KMS-11 (cell line): Measurements from ENCODE around the gene RFTN1.

Experiments
- H2AFZ ChIP-seq: fragments of 200-600 bp; sonication (generic); 2 replicates; pipeline ENCODE4 v1.6.1; 2016; ENCODE audit warnings: antibody characterized with exemption, mixed run types, low read depth
- H3K27ac ChIP-seq: fragments of 200-600 bp; sonication (generic); 2 replicates; pipeline ENCODE4 v1.6.1; 2016; ENCODE audit warnings: mild to moderate bottlenecking, mixed run types
- H3K27me3 ChIP-seq: fragments of 200-600 bp; sonication (generic); 2 replicates; pipeline ENCODE4 v1.6.1; 2017; ENCODE audit warnings: mild to moderate bottlenecking, low read depth, mixed run types, moderate library complexity; ENCODE audit not compliant: insufficient read depth
- H3K36me3 ChIP-seq: fragments of 200-600 bp; sonication (generic); 2 replicates; pipeline ENCODE4 v1.6.1; 2017; ENCODE audit warnings: mild to moderate bottlenecking, mixed run types; ENCODE audit not compliant: insufficient read depth
- H3K4me1 ChIP-seq: fragments of 200-600 bp; sonication (generic); 2 replicates; pipeline ENCODE4 v1.6.1; 2016; ENCODE audit warnings: mild to moderate bottlenecking, low read depth, mixed run types; ENCODE audit not compliant: poor library complexity, severe bottlenecking
- H3K4me2 ChIP-seq: fragments of 200-600 bp; sonication (generic); 2 replicates; pipeline ENCODE4 v1.7.0; 2016; ENCODE audit warnings: mild to moderate bottlenecking, mixed run types
- H3K4me3 ChIP-seq: fragments of 200-600 bp; sonication (generic); IDR thresholded peaks from 2 replicates; pipeline ENCODE4 v1.6.1; 2017; ENCODE audit warnings: low read depth, low read length, mixed read lengths; ENCODE audit not compliant: insufficient read depth
- H3K79me2 ChIP-seq: fragments of 200-600 bp; sonication (generic); 2 replicates; pipeline ENCODE4 v1.6.1; 2016; ENCODE audit warnings: low read depth, mixed run types; ENCODE audit not compliant: insufficient read depth
- H3K9ac ChIP-seq: fragments of 200-600 bp; sonication (generic); 2 replicates; pipeline ENCODE4 v1.6.1; 2016; ENCODE audit warnings: mild to moderate bottlenecking, mixed run types
- H4K20me1 ChIP-seq: fragments of 200-600 bp; sonication (generic); 2 replicates; pipeline ENCODE4 v1.6.1; 2016; ENCODE audit warnings: mild to moderate bottlenecking, mixed run types; ENCODE audit not compliant: insufficient read depth
- TF ChIP-seq, protein P1 (sequence below): fragments of 200-600 bp; sonication (generic); conservative IDR thresholded peaks from 2 replicates; pipeline ENCODE4 v1.6.1; 2017; ENCODE audit warnings: low read depth, mild to moderate bottlenecking, antibody characterized with exemption, low read length, moderate library complexity, mixed read lengths

The RFTN1 gene

DNA sequence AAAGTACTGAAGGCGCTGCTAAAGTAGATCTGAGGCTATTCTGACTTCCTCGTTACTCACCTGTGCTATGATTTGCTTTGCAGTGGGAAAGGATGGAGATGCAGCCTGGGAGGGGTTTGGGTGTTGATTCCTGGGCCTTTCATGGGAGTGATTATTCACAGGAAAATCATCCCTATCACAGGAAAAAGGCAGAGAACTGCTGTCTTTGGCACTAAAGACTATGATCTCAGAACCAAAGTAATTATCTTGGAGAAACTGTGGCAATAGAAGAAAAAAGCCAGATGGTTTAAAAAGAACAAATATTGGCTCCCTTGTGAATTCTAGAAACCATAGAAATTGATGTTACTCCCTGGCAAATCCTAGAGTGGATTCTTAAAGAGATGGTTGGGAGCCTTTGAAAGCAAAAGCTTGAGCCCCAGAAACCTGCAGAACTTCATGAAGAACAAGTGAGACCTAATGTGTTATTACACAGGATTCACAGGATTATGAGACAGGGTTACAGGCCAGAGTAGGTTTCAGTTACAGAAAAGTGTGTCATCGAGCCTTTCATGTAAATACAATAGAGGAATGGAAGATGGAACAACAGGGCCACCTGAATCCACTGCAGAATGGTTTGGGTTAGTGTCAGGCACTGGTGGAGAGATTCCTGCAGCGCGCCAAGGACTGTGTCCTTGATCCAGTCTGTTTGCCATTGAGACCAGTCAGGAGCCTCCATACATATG lies 162.7 kb downstream of the RFTN1 start:
- TF ChIP-seq, protein P1, sequence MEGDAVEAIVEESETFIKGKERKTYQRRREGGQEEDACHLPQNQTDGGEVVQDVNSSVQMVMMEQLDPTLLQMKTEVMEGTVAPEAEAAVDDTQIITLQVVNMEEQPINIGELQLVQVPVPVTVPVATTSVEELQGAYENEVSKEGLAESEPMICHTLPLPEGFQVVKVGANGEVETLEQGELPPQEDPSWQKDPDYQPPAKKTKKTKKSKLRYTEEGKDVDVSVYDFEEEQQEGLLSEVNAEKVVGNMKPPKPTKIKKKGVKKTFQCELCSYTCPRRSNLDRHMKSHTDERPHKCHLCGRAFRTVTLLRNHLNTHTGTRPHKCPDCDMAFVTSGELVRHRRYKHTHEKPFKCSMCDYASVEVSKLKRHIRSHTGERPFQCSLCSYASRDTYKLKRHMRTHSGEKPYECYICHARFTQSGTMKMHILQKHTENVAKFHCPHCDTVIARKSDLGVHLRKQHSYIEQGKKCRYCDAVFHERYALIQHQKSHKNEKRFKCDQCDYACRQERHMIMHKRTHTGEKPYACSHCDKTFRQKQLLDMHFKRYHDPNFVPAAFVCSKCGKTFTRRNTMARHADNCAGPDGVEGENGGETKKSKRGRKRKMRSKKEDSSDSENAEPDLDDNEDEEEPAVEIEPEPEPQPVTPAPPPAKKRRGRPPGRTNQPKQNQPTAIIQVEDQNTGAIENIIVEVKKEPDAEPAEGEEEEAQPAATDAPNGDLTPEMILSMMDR, result no peak

DNA sequence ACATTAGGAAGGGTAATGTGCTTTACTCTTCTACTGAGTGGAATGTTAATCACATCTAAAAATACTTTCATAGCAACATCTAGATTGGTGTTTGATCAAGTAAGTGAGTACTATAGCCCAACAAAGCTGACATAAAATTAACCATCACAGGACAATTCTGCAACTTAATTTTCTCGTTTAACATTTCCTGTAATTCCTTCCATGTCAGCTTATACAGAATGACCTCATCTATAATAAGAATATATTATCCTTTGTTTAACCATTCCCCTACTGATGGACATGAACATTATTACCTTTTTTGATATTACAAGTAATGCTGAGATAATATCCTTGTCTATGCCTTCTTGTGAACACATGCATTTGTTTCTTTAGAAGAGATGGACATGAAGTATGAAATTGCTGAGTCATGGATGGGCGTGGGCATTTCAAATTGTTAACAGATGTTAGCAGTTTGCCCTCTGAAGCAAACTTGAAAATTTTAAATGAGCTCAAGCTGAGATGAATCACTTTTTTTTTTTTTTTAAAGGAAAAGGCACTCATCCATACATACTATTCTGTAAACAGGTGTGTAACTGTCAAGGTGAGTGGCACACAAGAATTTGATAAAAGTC lies 163.4 kb downstream of the RFTN1 start:
- Histone ChIP-seq H3K9ac (no peak overlapping the region), H3K4me3 (no peak overlapping the region), H3K27ac (no peak overlapping the region)

More for the DNA sequence above, 162.7 kb downstream of the RFTN1 start:
- no peaks in the 10 kb centered on the region for H3K27me3 ChIP-seq
- no peak overlapping the region for H3K27ac ChIP-seq
- no peaks in the 10 kb centered on the region for H3K36me3 ChIP-seq
- H2AFZ ChIP-seq, result no peak overlapping the region
- H4K20me1 ChIP-seq, result no peaks in the 10 kb centered on the region
- no peak overlapping the region for H3K4me2 ChIP-seq
- no peaks in the 10 kb centered on the region for H3K79me2 ChIP-seq
- H3K4me3 ChIP-seq, result no peak overlapping the region
- H3K9ac ChIP-seq, result no peak overlapping the region
- H3K4me1 ChIP-seq, result no peaks in the 10 kb centered on the region

DNA sequence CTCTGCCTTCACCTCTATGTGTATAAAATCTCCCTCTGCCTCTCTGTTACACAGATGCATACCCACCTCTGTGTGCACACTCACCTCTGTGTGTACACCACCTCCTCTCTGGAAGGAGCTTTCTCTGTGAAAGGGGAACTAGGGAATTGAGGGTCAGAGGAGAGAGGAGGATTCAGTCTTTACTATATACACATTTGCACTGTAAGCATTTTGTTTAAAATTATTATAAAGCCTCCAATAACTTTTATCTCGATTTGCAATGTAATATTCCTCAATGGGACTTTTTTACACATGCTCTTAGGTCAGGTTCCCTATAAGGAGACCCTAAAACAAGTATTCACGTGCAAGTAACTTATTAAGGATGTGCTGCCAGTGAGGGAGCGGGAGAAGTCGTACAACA lies 166.0 kb downstream of the RFTN1 start:
- TF ChIP-seq, protein P1, result no peak
- H3K4me1 ChIP-seq, result no peaks in the 10 kb centered on the region
- no peak overlapping the region for H3K27ac ChIP-seq
- H2AFZ ChIP-seq, result no peak overlapping the region
- H3K4me3 ChIP-seq, result no peak overlapping the region
- no peaks in the 10 kb centered on the region for H4K20me1 ChIP-seq
- no peaks in the 10 kb centered on the region for H3K36me3 ChIP-seq
- no peaks in the 10 kb centered on the region for H3K79me2 ChIP-seq
- no peak overlapping the region for H3K4me2 ChIP-seq
- H3K27me3 ChIP-seq, result no peaks in the 10 kb centered on the region
- H3K9ac ChIP-seq, result no peak overlapping the region

More for the DNA sequence above, 163.4 kb downstream of the RFTN1 start:
- Histone ChIP-seq H4K20me1 (no peaks in the 10 kb centered on the region), H3K79me2 (no peaks in the 10 kb centered on the region), H3K36me3 (no peaks in the 10 kb centered on the region), H2AFZ (no peak overlapping the region), H3K27me3 (no peaks in the 10 kb centered on the region), H3K4me2 (no peak overlapping the region), H3K4me1 (no peaks in the 10 kb centered on the region)
- TF ChIP-seq, protein P1, result no peak

DNA sequence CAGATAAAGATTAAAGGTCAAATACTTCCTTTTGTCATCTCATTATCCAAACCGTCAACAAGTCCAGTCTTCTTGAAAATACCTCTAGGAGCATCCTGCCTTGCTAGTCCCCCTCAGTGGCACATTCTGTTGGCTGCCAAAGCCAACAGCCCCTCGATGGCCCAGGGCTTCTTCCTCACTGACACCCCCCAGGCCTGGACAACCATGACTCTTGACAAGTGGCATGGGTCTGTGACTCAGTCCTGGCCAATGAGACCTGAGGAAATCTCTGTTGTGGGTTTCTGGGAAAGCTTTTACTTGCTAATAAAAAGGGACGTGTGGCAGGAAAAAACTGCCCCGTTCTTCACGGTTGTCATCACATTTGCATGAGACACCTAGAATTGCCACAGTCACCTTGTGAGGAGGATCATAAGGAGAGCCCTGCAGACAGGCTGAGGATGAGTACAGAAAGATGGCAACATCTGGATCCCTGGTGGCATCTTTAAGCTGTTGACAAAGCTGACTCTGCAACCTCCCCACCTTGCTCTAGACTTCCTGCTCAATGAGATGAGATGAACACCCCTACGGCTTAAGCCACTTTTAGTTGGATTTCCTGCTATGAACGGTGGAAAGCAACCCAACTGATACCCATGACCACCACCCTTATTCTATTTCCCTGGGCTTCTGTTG lies 167.0 kb downstream of the RFTN1 start:
- H3K4me1 ChIP-seq, result no peaks in the 10 kb centered on the region
- TF ChIP-seq, protein P1, result no peak
- H3K4me2 ChIP-seq, result no peak overlapping the region
- H3K27ac ChIP-seq, result no peak overlapping the region
- no peak overlapping the region for H3K4me3 ChIP-seq
- no peaks in the 10 kb centered on the region for H3K27me3 ChIP-seq
- H2AFZ ChIP-seq, result no peak overlapping the region
- no peaks in the 10 kb centered on the region for H4K20me1 ChIP-seq
- H3K36me3 ChIP-seq, result no peaks in the 10 kb centered on the region
- H3K9ac ChIP-seq, result no peak overlapping the region
- no peaks in the 10 kb centered on the region for H3K79me2 ChIP-seq
